CD4-positive, alpha-beta T cell (primary cell): ENCODE measurements around the gene ZNF680. TPM values are rescaled to one million over a fixed set of nuclear protein-coding genes. Genes with fewer than 3 reads are reported as not detected.

Experiments used
- ATAC-seq: fragments of 200-7000 bp; cut with Tn5 transposase; one replicate; pipeline ENCODE4 v1.10.0; 2022; ENCODE audit warnings: mild to moderate bottlenecking; ENCODE audit not compliant: poor library complexity
- CTCF ChIA-PET: fragments of 350-600 bp; sonication (Branson Sonifier 250); formaldehyde crosslinking; loops from one replicate; lab custom pipeline; 2021; ENCODE audit warnings: antibody characterized with exemption, inconsistent platforms; lab: Charles Lee
- POLR2A ChIA-PET: fragments of 350-600 bp; sonication (Branson Sonifier 250); formaldehyde crosslinking; loops from one replicate; lab custom pipeline; 2021; ENCODE audit warnings: antibody characterized with exemption, inconsistent platforms; lab: Charles Lee
- DNase-seq, 14 experiments: peaks; one replicate each; pipeline ENCODE4 v3.0.0-alpha.2; 2013 to 2020; ENCODE audit warnings: mixed read lengths in 2 of 14
- H3K27ac ChIP-seq, 2 donors: one replicate each; pipeline versions ENCODE4 v1.5.1 to v1.7.0; 2013; ENCODE audit warnings: low read length in 2 of 2, low read depth in 1 of 2, mild to moderate bottlenecking in 1 of 2
- H3K27me3 ChIP-seq, 2 experiments: 1 replicate in 1 of 2; 2 replicates in 1 of 2; pipeline versions ENCODE4 v1.6.1 to v1.7.0; 2013; ENCODE audit warnings: low read length in 2 of 2, control low read depth in 1 of 2, mild to moderate bottlenecking in 1 of 2, moderate library complexity in 1 of 2; ENCODE audit not compliant: insufficient read depth in 2 of 2, control insufficient read depth in 1 of 2
- H3K36me3 ChIP-seq: one replicate; pipeline ENCODE4 v1.6.1; 2013; ENCODE audit warnings: low read length, control low read depth; ENCODE audit not compliant: insufficient read depth
- H3K4me1 ChIP-seq: one replicate; pipeline ENCODE4 v1.6.1; 2013; ENCODE audit warnings: low read length, control low read depth; ENCODE audit not compliant: insufficient read depth
- H3K4me3 ChIP-seq: one replicate; pipeline ENCODE4 v1.5.1; 2013; ENCODE audit warnings: mild to moderate bottlenecking, low read length, moderate library complexity
- H3K9me3 ChIP-seq, 2 experiments: 1 replicate in 1 of 2; 2 replicates in 1 of 2; pipeline versions ENCODE4 v1.6.1 to v1.7.0; 2013; ENCODE audit warnings: low read length in 2 of 2, mild to moderate bottlenecking in 2 of 2, control low read depth in 1 of 2, moderate library complexity in 1 of 2; ENCODE audit not compliant: control insufficient read depth in 1 of 2, insufficient read depth in 1 of 2
- H3K27ac Mint-ChIP-seq: one replicate; pipeline ENCODE4 v1.8.0; 2020; ENCODE audit warnings: mixed read lengths
- H3K27me3 Mint-ChIP-seq: one replicate; pipeline ENCODE4 v1.8.0; 2021; ENCODE audit warnings: mixed read lengths
- H3K36me3 Mint-ChIP-seq: one replicate; pipeline ENCODE4 v1.8.0; 2021; ENCODE audit warnings: low read depth, mixed read lengths
- H3K4me1 Mint-ChIP-seq: one replicate; pipeline ENCODE4 v1.8.0; 2021; ENCODE audit warnings: low read depth, mixed read lengths
- H3K4me3 Mint-ChIP-seq: one replicate; pipeline ENCODE4 v1.8.0; 2020; ENCODE audit warnings: mild to moderate bottlenecking, mixed read lengths
- H3K9me3 Mint-ChIP-seq: one replicate; pipeline ENCODE4 v1.8.0; 2020; ENCODE audit warnings: mixed read lengths
- intact Hi-C, 2 experiments: fragments of 100-400 bp; cut with DNase I in 1 of 2; cut with micrococcal nuclease in 1 of 2; formaldehyde crosslinking; loops; one replicate each; pipeline versions ENCODE4 v1.15.1 to v1.9.0; 2023 to 2025; cut with DNase I, micrococcal nuclease
- polyA plus RNA-seq, 2 donors: library from polyadenylated mRNA; unstranded; fragments of 120-200 nt; gene quantifications; one replicate each; pipeline ENCODE4 v1.2.1, GENCODE V29; 2013
- total RNA-seq, 174 experiments: library from RNA in 2 of 174; stranded (reverse) in 2 of 174; gene quantifications; one replicate each; pipeline ENCODE4 v1.2.3 and lab custom pipeline; 2021 to 2026
- TF ChIP-seq, protein P1 (sequence below): fragments of 200-600 bp; IDR thresholded peaks from one replicate; pipeline ENCODE4 v1.8.0; 2022; ENCODE audit warnings: antibody characterized with exemption, mild to moderate bottlenecking

The ZNF680 gene
- total RNA-seq (1 to 10 TPM; 8.3 to 8.9 TPM), total RNA-seq (lab: John Stamatoyannopoulos, UW) (5.5 to 43.6 (median 21.2) reads per million in 172 experiments)
- polyA plus RNA-seq (2013, experiment 1 of 2) = 10.7 TPM
- 8.2 TPM for polyA plus RNA-seq (2013, experiment 2 of 2)

DNA sequence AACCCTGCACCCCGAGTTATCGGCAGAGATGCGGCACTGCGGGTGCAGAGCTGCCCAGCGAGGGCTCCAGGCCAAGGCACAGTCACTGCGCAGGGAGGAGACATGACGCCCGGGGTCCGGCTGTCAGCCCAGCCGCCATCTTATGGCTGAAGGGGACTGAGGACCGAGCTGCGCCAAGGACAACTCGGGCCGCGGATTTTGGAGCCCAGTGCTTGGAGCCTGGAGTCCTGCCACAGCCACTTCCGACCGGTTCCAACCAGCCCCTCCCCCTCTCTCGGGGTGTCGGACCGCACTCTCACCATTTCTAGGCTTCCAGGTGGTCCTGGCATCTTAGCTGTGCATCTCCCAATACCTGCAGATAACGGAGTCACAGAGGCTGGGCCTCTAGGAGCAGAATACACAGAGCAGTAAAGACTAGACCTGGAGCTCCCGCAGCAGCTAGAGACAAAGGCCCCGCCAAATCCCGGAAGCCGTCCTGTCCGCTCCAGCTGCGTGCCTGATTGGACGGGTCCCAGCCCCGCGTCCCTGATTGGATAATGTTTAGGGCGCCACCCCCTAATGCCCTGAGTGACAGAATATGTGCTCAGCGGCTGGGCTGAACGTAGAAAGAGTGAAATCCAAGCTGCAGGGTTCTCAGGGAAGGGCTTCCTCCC, at the start of gene ZNF680:
Gene ZNF680, minus strand, starts transcription at position 446 of the 653 bp plus-strand sequence. Its CDS starts 117 bp downstream, at position 329.
- TF ChIP-seq, protein P1, sequence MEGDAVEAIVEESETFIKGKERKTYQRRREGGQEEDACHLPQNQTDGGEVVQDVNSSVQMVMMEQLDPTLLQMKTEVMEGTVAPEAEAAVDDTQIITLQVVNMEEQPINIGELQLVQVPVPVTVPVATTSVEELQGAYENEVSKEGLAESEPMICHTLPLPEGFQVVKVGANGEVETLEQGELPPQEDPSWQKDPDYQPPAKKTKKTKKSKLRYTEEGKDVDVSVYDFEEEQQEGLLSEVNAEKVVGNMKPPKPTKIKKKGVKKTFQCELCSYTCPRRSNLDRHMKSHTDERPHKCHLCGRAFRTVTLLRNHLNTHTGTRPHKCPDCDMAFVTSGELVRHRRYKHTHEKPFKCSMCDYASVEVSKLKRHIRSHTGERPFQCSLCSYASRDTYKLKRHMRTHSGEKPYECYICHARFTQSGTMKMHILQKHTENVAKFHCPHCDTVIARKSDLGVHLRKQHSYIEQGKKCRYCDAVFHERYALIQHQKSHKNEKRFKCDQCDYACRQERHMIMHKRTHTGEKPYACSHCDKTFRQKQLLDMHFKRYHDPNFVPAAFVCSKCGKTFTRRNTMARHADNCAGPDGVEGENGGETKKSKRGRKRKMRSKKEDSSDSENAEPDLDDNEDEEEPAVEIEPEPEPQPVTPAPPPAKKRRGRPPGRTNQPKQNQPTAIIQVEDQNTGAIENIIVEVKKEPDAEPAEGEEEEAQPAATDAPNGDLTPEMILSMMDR = no peak

DNA sequence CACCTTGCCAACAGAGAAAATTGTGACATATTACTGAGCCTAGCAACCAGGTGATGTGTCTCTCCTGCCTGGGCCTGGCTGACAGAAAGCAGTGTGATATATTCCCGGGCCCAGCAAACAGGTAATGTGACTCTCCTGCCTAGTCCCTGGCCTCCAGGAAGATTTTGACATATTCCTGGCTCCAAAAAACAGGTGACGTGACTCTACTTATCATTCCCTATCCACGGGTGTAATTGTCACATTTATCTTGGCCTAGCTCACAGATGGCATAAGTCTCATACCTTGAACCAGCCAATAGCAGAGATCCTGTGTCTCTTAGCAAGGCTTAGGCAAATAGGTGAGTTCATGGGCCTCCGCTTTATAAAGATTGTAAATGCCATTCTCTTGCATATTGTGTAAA, 49.6 kb upstream of the ZNF680 start:
- no peaks in the 10 kb centered on the region for H3K4me1 Mint-ChIP-seq
- CTCF ChIA-PET = no interaction called here
- Histone ChIP-seq H3K4me3 (no peak overlapping the region), H3K4me1 (no peaks in the 10 kb centered on the region), H3K27ac (no peak overlapping the region), H3K27me3 (no peaks in the 10 kb centered on the region), H3K9me3 (no peaks in the 10 kb centered on the region), H3K36me3 (no peaks in the 10 kb centered on the region)
- DNase-seq (no peak), ATAC-seq (no peak)
- no peaks in the 10 kb centered on the region for H3K9me3 Mint-ChIP-seq
- intact Hi-C loops = loop anchor here in 1 of 2 experiments (10.0 kb wide), 1 partner anchor 1608 kb away; no protein-coding TSS in a partner anchor
- no peaks in the 10 kb centered on the region for H3K36me3 Mint-ChIP-seq
- POLR2A ChIA-PET = no interaction called here
- no peaks in the 10 kb centered on the region for H3K27me3 Mint-ChIP-seq
- TF ChIP-seq, protein P1 = no peak
- H3K27ac Mint-ChIP-seq = no peak overlapping the region
- no peak overlapping the region for H3K4me3 Mint-ChIP-seq

More for the DNA sequence above, at the start of gene ZNF680:
- Histone ChIP-seq H3K27ac (peak within 1 kb of the TSS; percentile 41), H3K36me3 (no peaks in the 10 kb centered on the region), H3K4me1 (peaks cover 21% of the 10 kb centered on the region), H3K27me3 (no peaks in the 10 kb centered on the region), H3K9me3 (no peaks in the 10 kb centered on the region), H3K4me3 (peak within 1 kb of the TSS; percentile 93)
- peaks cover 41% of the 10 kb centered on the region for H3K4me1 Mint-ChIP-seq
- peak within 1 kb of the TSS; percentile 100 for H3K4me3 Mint-ChIP-seq
- POLR2A ChIA-PET = interaction anchor here (0.7 to 2.3 kb wide), 14 partner anchors 12 to 811 kb away, joined by 3 to 47 read pairs (median 6); partner anchors contain the start of genes ERV3-1, ZNF107, ZNF138 and ZNF273
- peak; percentile 98 for ATAC-seq
- peaks cover 38% of the 10 kb centered on the region for H3K36me3 Mint-ChIP-seq
- CTCF ChIA-PET = no interaction called here
- intact Hi-C loops = loop anchor here (2.0 to 10.0 kb wide), 9 partner anchors 105 to 810 kb away; partner anchors contain the start of genes ZNF107 (in 2 of the 2), ZNF273 (in 2 of the 2), ZNF138 (in 1 of the 2) and ZNF736 (in 1 of the 2)
- peak within 1 kb of the TSS; percentile 88 for H3K27ac Mint-ChIP-seq
- H3K27me3 Mint-ChIP-seq = no peaks in the 10 kb centered on the region
- DNase-seq = peak; percentile 79 to 95 (median 84)
- no peaks in the 10 kb centered on the region for H3K9me3 Mint-ChIP-seq

DNA sequence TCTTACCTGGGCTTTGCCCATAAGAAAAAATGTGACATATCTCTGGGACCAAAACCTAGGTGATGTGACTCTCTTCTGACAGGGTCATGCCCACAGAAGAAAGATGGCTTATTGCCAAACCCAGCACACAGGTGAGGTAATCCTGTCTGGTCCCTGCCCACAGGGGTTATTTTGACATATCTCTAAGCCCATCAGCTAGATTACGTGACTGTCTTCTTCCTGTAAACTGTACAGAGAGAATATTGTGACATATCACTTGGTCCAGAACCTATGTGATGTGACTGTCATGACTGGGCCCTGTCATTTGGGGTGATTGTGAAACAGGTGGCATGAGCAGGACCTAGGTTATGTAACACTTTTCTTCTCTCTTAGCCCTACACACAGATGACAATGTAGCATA, 48.8 kb upstream of the ZNF680 start:
- CTCF ChIA-PET = no interaction called here
- H3K4me3 ChIP-seq = no peak overlapping the region
- H3K27me3 ChIP-seq = no peaks in the 10 kb centered on the region
- no peaks in the 10 kb centered on the region for H3K9me3 ChIP-seq
- H3K4me3 Mint-ChIP-seq = no peak overlapping the region
- no peaks in the 10 kb centered on the region for H3K4me1 ChIP-seq
- no peaks in the 10 kb centered on the region for H3K36me3 Mint-ChIP-seq
- no peaks in the 10 kb centered on the region for H3K27me3 Mint-ChIP-seq
- peak in 1 of 14 experiments; percentile 34 for DNase-seq
- no peak overlapping the region for H3K27ac ChIP-seq
- intact Hi-C loops = loop anchor here in 1 of 2 experiments (10.0 kb wide), 1 partner anchor 1607 kb away; no protein-coding TSS in a partner anchor
- no peaks in the 10 kb centered on the region for H3K9me3 Mint-ChIP-seq
- no peaks in the 10 kb centered on the region for H3K36me3 ChIP-seq
- POLR2A ChIA-PET = no interaction called here
- no peak for ATAC-seq
- TF ChIP-seq, protein P1 = no peak
- H3K27ac Mint-ChIP-seq = no peak overlapping the region
- H3K4me1 Mint-ChIP-seq = no peaks in the 10 kb centered on the region
